HFFc6 (cell line): Measurements from ENCODE around the gene TPI1. TPM values are rescaled to one million over a fixed set of nuclear protein-coding genes. Genes with fewer than 3 reads are reported as not detected.

ENCODE experiments used
- DNase-seq: peaks from one replicate; pipeline ENCODE4 v3.0.0-alpha.2; 2018
- H3K27ac Mint-ChIP-seq: 2 replicates; pipeline ENCODE4 v1.8.0; 2020; ENCODE audit warnings: mild to moderate bottlenecking, mixed read lengths
- H3K27me3 Mint-ChIP-seq: 2 replicates; pipeline ENCODE4 v1.8.0; 2021; ENCODE audit warnings: mild to moderate bottlenecking, moderate library complexity, mixed read lengths; ENCODE audit not compliant: insufficient read depth
- H3K36me3 Mint-ChIP-seq: 2 replicates; pipeline ENCODE4 v1.8.0; 2021; ENCODE audit warnings: low read depth, mixed read lengths
- H3K4me1 Mint-ChIP-seq: 2 replicates; pipeline ENCODE4 v1.8.0; 2020; ENCODE audit warnings: low read depth, mixed read lengths
- H3K4me3 Mint-ChIP-seq: 2 replicates; pipeline ENCODE4 v1.8.0; 2020; ENCODE audit warnings: mild to moderate bottlenecking, moderate library complexity, mixed read lengths
- H3K9me3 Mint-ChIP-seq: 2 replicates; pipeline ENCODE4 v1.8.0; 2020; ENCODE audit warnings: mild to moderate bottlenecking, mixed read lengths
- CTCF ChIP-seq: fragments of 200-600 bp; sonication (generic); IDR thresholded peaks from 2 replicates; pipeline ENCODE4 v1.5.0; 2021; ENCODE audit warnings: antibody characterized with exemption, mild to moderate bottlenecking
- total RNA-seq, 6 experiments: library from RNA; stranded (reverse); fragmentation: NEBNext Ultra II Directional; extraction: Animal tissue kit (Norgen Biotek cat#: 25700); gene quantifications; 2 replicates in 1 of 6; 3 replicates in 5 of 6; pipeline ENCODE4 v1.2.3, GENCODE V29; 2021

Gene TPI1
- total RNA-seq, 6 experiments from 2014 or later, result 853 to 931 (median 870) TPM

DNA sequence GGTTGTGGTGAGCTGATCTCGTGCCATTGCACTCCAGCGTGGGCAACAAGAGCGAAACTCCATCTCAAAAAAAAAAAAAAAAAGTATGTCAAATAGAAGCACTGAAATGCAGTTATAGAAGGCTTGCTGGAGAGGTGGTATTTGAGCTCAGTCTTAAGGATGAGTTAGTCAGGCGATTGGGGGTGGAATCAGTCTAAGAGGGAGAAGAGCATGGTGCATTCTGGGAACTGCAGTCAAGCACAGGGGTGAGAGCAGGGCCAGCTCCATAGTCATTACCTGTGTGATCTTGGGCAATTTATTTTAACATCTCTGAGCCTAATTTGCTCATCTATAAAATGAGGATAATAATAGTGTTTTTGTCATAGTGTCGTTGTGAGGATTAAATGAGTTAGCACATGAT lies 32.5 kb upstream of the TPI1 start:
- H3K9me3 Mint-ChIP-seq, result no peaks in the 10 kb centered on the region
- H3K27ac Mint-ChIP-seq, result no peak overlapping the region
- no peaks in the 10 kb centered on the region; the same call in 1 of the 2 replicates for H3K27me3 Mint-ChIP-seq
- DNase-seq, result no peak
- H3K36me3 Mint-ChIP-seq, result peaks cover 23% of the 10 kb centered on the region; the same call in 1 of the 2 replicates
- H3K4me3 Mint-ChIP-seq, result no peak overlapping the region
- no peak for TF ChIP-seq CTCF
- H3K4me1 Mint-ChIP-seq, result peaks cover 23% of the 10 kb centered on the region

DNA sequence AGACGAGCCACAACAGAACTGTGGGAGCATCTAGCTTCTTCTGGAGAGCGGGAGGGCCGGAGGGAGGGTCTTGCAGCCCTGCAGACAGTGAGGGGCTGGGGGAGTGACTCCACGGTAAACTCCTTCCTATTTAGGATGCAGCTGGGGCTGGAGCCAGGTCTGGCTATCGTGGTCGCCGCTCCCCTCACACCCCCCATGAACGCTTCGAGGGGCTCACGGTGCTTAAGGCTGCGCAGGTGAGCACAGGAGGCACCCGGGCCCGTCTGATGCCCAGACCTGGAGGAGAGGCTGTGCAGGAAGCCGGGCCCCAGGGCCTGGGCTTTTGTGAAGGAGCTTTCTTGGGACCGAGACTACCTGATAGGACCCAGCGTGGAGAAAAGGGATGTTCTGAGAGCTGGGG lies 30.5 kb upstream of the TPI1 start:
- Mint-ChIP-seq H3K27me3 (peaks cover 3% of the 10 kb centered on the region; the same call in 1 of the 2 replicates), H3K4me3 (no peak overlapping the region), H3K4me1 (peaks cover 8% of the 10 kb centered on the region), H3K27ac (no peak overlapping the region), H3K9me3 (no peaks in the 10 kb centered on the region), H3K36me3 (peaks cover 23% of the 10 kb centered on the region; the same call in 1 of the 2 replicates)
- DNase-seq, result no peak
- no peak for TF ChIP-seq CTCF

GRCh38 chr12:6837370-6838060 lies 29.8 kb upstream of the TPI1 start:
- no peak overlapping the region for H3K4me3 Mint-ChIP-seq
- no peak for DNase-seq
- H3K27me3 Mint-ChIP-seq, result 0 out of 2 replicates have a peak, but pooled peaks cover 3% of the 10 kb centered on the region
- H3K27ac Mint-ChIP-seq, result no peak overlapping the region
- no peaks in the 10 kb centered on the region for H3K9me3 Mint-ChIP-seq
- peaks cover 23% of the 10 kb centered on the region; the same call in 1 of the 2 replicates for H3K36me3 Mint-ChIP-seq
- no peak for TF ChIP-seq CTCF
- peaks cover 8% of the 10 kb centered on the region for H3K4me1 Mint-ChIP-seq

GRCh38 chr12:6838854-6839253 lies 28.5 kb upstream of the TPI1 start:
- no peak overlapping the region for H3K27ac Mint-ChIP-seq
- H3K36me3 Mint-ChIP-seq, result peaks cover 20% of the 10 kb centered on the region; the same call in 1 of the 2 replicates
- no peak overlapping the region for H3K4me3 Mint-ChIP-seq
- no peaks in the 10 kb centered on the region for H3K9me3 Mint-ChIP-seq
- H3K4me1 Mint-ChIP-seq, result no peaks in the 10 kb centered on the region
- TF ChIP-seq CTCF, result no peak
- H3K27me3 Mint-ChIP-seq, result 0 out of 2 replicates have a peak, but pooled peaks cover 3% of the 10 kb centered on the region
- no peak for DNase-seq

DNA sequence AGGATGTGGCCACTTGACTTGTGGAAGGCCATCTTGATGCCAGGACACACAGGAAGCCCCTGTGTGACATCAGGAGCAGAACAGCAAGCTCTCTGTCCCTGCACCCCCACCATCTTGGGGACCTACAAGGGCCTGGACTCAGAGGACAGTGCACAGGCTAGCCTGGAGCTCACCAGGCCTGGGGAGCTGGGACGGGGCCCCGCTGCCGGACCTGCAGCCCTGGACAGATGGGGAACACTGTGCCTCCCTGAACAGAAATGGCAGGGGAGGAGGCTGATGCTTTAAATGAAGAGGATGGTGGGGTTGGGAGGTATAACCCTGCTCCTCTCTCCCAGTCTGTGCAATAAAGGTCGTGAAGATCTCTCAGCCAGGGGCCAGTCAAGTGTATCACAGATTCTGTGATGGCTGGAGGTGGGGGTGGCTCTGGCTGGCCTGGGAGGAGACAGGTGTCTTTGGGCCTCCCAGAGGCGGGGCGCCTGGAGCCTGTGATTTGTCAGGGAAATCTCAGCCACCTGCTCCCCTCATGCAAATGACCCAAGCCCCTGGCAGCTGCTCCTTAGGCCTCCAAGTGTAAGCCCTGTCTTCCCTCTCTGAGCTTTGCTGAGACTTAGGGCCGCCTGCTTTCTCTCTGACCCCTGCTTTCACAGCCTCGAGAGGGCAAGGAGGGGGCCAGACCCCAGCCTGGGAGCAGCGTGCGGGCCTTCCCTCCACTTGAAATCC lies 27.7 kb upstream of the TPI1 start:
- no peaks in the 10 kb centered on the region for H3K4me1 Mint-ChIP-seq

More for the DNA sequence above, 27.7 kb upstream of the TPI1 start:
- Mint-ChIP-seq H3K4me3 (no peak overlapping the region), H3K27ac (no peak overlapping the region), H3K36me3 (peaks cover 17% of the 10 kb centered on the region; the same call in 1 of the 2 replicates), H3K9me3 (no peaks in the 10 kb centered on the region), H3K27me3 (peaks cover 3% of the 10 kb centered on the region; the same call in 1 of the 2 replicates)
- TF ChIP-seq CTCF, result no peak
- no peak for DNase-seq
